K562 (cell line): ENCODE results near the gene EMD. TPM values are rescaled to one million over a fixed set of nuclear protein-coding genes. Genes with fewer than 3 reads are reported as not detected.

ENCODE experiments used
- EP300 ChIP-seq: IDR thresholded peaks from 2 replicates; pipeline ENCODE4 v1.6.1; 2012; ENCODE audit warnings: low read length, improper control_type of control experiment
- EP400 ChIP-seq: fragments of 450-650 bp; IDR thresholded peaks from 2 replicates; pipeline ENCODE4 v1.6.1; 2017; ENCODE audit warnings: antibody characterized with exemption, mild to moderate bottlenecking, moderate library complexity
- GATAD2A ChIP-seq: fragments of 450-650 bp; IDR thresholded peaks from 2 replicates; pipeline ENCODE4 v1.6.1; 2017
- HES1 ChIP-seq: fragments of 450-650 bp; IDR thresholded peaks from 2 replicates; pipeline ENCODE4 v1.6.1; 2016; ENCODE audit warnings: low read depth, mild to moderate bottlenecking, moderate library complexity
- HOXB6 ChIP-seq: fragments of 250-450 bp; sonication (Bioruptor Pico); IDR thresholded peaks from 2 replicates; pipeline ENCODE4 v1.5.1; 2022; ENCODE audit warnings: mild to moderate bottlenecking, borderline replicate concordance
- IRF1 ChIP-seq: sonication (generic); formaldehyde crosslinking; IDR thresholded peaks from 2 replicates; pipeline ENCODE4 v1.8.0; 2022; ENCODE audit warnings: missing genetic modification reagents, mild to moderate bottlenecking, borderline replicate concordance
- PHF21A ChIP-seq: fragments of 450-650 bp; IDR thresholded peaks from 2 replicates; pipeline ENCODE4 v1.6.1; 2017; ENCODE audit warnings: low read depth, borderline replicate concordance
- PHF8 ChIP-seq: fragments of 200-600 bp; sonication (generic); IDR thresholded peaks from 2 replicates; pipeline ENCODE4 v1.6.1; 2012; ENCODE audit warnings: mixed run types, mild to moderate bottlenecking, inconsistent platforms, low read length, moderate library complexity, borderline replicate concordance
- RBM14 ChIP-seq: fragments of 200-400 bp; formaldehyde crosslinking; IDR thresholded peaks from 2 replicates; pipeline ENCODE4 v1.6.1; 2018; ENCODE audit warnings: low read depth, mild to moderate bottlenecking, low read length, moderate library complexity, borderline replicate concordance; ENCODE audit not compliant: insufficient read depth
- RUNX1 ChIP-seq: sonication (generic); IDR thresholded peaks from 2 replicates; pipeline ENCODE4 v1.6.1; 2016; ENCODE audit warnings: antibody characterized with exemption, low read depth
- SMAD4 ChIP-seq: fragments of 250-450 bp; sonication (Bioruptor Pico); conservative IDR thresholded peaks from 2 replicates; pipeline ENCODE4 v1.8.0; 2021; ENCODE audit warnings: inconsistent platforms, mild to moderate bottlenecking, moderate library complexity
- SNRNP70 ChIP-seq: fragments of 200-400 bp; formaldehyde crosslinking; optimal IDR thresholded peaks from 2 replicates; pipeline ENCODE3; 2017; ENCODE audit warnings: low read depth, low read length
- SREBF2 ChIP-seq: sonication (generic); formaldehyde crosslinking; IDR thresholded peaks from 2 replicates; pipeline ENCODE4 v1.4.0; 2020; ENCODE audit warnings: mild to moderate bottlenecking, missing genetic modification reagents
- STAG1 ChIP-seq: sonication (generic); formaldehyde crosslinking; IDR thresholded peaks from 2 replicates; pipeline ENCODE4 v1.5.0; 2020; ENCODE audit warnings: missing genetic modification reagents, borderline replicate concordance
- SUPT5H ChIP-seq: fragments of 450-650 bp; IDR thresholded peaks from 2 replicates; pipeline ENCODE4 v1.6.1; 2016
- U2AF1 ChIP-seq: fragments of 200-400 bp; formaldehyde crosslinking; optimal IDR thresholded peaks from 2 replicates; pipeline ENCODE3; 2017; ENCODE audit warnings: mild to moderate bottlenecking, low read depth, low read length, moderate library complexity
- USF1 ChIP-seq: sonication (generic); formaldehyde crosslinking; IDR thresholded peaks from 2 replicates; pipeline ENCODE4 v1.9.0; 2022; ENCODE audit warnings: mild to moderate bottlenecking, missing genetic modification reagents
- ZEB2 ChIP-seq: fragments of 450-650 bp; IDR thresholded peaks from 2 replicates; pipeline ENCODE4 v1.6.1; 2016
- ZNF551 ChIP-seq: fragments of 250-450 bp; sonication (Bioruptor Pico); IDR thresholded peaks from 2 replicates; pipeline ENCODE4 v1.5.0; 2021; ENCODE audit warnings: mild to moderate bottlenecking, moderate library complexity
- ZNF696 ChIP-seq: fragments of 250-450 bp; sonication (Bioruptor Pico); conservative IDR thresholded peaks from 2 replicates; pipeline ENCODE4 v1.4.0; 2020; ENCODE audit warnings: mild to moderate bottlenecking, moderate library complexity
- ZNF717 ChIP-seq: fragments of 250-450 bp; sonication (Bioruptor Pico); IDR thresholded peaks from 2 replicates; pipeline ENCODE4 v1.5.0; 2021
- polyA plus RNA-seq, 8 experiments: library from polyadenylated mRNA; depleted of rRNA in 4 of 8; stranded (reverse) in 5 of 8; unstranded in 3 of 8; fragments of >200 nt; fragmentation: Nextera tagmentation in 2 of 8; fragmentation: Illumina TruSeq in 1 of 8; extraction: Ambion mirVana in 2 of 8; extraction: Trizol in 1 of 8; gene quantifications; 2 replicates each; pipeline versions ENCODE4 v1.2.1 to v1.2.3, GENCODE V29; 2011 to 2014; ENCODE audit warnings: inconsistent platforms in 1 of 8, missing spikeins in 1 of 8
- total RNA-seq, 7 experiments: library from RNA; depleted of rRNA in 6 of 7; stranded (reverse); fragments of >200 nt in 6 of 7; fragmentation: Illumina TruSeq in 2 of 7; extraction: Trizol in 2 of 7; gene quantifications; 2 replicates each; pipeline versions ENCODE4 v1.2.1 to v1.2.3, GENCODE V29; 2011 to 2021; ENCODE audit warnings: low replicate concordance in 1 of 7
- TF ChIP-seq, protein P1 (sequence below): fragments of 450-650 bp; IDR thresholded peaks from 2 replicates; pipeline ENCODE4 v1.7.1; 2018; ENCODE audit warnings: mild to moderate bottlenecking, low read depth; ENCODE audit not compliant: partially characterized antibody
- TF ChIP-seq, protein P2 (sequence below): fragments of 450-650 bp; IDR thresholded peaks from one replicate; pipeline ENCODE4 v1.6.1; 2018; ENCODE audit warnings: mild to moderate bottlenecking, moderate library complexity; ENCODE audit not compliant: partially characterized antibody

Gene EMD
- total and polyA plus RNA-seq, 9 of the 15 experiments (the other 6 are each of a cell fraction or from before 2014, with no cell fraction given), result 2.3 to 206 (median 61.9) TPM

DNA sequence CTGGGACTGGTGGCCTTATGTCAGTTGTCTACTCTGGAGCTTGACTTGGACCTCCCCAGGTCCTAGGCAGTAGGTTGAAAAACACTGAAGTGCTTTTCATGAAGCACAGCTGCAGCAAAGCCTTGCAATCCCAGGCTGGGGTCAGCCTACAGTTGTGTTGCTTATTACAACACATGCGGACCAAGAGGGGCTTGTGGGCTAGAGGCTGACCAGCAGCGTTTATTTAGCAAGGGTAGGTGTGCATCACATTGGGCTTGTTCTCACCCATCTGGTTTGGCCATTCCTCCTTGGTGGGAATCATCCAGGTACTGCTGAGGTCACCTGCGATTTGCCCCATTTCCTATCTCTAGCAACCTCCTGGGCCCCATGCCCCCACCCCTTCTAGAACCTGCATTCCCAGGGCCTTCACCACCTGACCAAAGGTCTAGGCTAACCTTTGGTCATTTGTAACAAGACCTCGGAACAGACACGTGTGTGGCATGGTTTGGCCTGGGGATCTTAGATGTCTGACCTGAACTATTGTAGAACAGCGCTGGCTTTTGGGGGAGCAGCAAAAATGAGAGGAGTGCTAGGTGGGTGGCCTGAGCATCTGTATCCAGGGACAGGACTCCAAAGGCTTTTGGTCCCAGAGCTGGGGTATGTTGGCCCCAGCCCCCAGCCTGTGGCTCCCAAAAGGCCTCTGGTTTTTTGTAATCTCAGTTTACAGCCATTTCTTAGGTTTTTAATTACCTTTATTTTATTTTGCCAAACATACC is 22.1 kb downstream of the EMD start (continued):
- TF ChIP-seq, protein P1, sequence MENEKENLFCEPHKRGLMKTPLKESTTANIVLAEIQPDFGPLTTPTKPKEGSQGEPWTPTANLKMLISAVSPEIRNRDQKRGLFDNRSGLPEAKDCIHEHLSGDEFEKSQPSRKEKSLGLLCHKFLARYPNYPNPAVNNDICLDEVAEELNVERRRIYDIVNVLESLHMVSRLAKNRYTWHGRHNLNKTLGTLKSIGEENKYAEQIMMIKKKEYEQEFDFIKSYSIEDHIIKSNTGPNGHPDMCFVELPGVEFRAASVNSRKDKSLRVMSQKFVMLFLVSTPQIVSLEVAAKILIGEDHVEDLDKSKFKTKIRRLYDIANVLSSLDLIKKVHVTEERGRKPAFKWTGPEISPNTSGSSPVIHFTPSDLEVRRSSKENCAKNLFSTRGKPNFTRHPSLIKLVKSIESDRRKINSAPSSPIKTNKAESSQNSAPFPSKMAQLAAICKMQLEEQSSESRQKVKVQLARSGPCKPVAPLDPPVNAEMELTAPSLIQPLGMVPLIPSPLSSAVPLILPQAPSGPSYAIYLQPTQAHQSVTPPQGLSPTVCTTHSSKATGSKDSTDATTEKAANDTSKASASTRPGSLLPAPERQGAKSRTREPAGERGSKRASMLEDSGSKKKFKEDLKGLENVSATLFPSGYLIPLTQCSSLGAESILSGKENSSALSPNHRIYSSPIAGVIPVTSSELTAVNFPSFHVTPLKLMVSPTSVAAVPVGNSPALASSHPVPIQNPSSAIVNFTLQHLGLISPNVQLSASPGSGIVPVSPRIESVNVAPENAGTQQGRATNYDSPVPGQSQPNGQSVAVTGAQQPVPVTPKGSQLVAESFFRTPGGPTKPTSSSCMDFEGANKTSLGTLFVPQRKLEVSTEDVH, result peak; percentile 83
- TF ChIP-seq EP300 (no peak), HES1 (no peak), ZNF696 (CRISPR knock-in tag) (no peak; the same call in 1 of the 2 replicates), U2AF1 (no peak), STAG1 (CRISPR knock-in tag) (no peak), ZNF717 (peak; percentile 66; the same call in 1 of the 2 replicates), SREBF2 (no peak), PHF21A (peak; percentile 52; the same call in 1 of the 2 replicates), ZNF551 (CRISPR knock-in tag) (peak; percentile 12; the same call in 1 of the 2 replicates), SUPT5H (peak; percentile 98), PHF8 (no peak), HOXB6 (CRISPR knock-in tag) (peak; percentile 23; the same call in 1 of the 2 replicates), SNRNP70 (peak; percentile 59), USF1 (CRISPR knock-in tag) (peak; percentile 49; the same call in 1 of the 2 replicates), IRF1 (CRISPR knock-in tag) (no peak), GATAD2A (no peak), ZEB2 (peak; percentile 32; the same call in 1 of the 2 replicates), RUNX1 (peak; percentile 65; the same call in 1 of the 2 replicates), EP400 (no peak), SMAD4 (no peak), RBM14 (no peak)
- TF ChIP-seq, protein P2, sequence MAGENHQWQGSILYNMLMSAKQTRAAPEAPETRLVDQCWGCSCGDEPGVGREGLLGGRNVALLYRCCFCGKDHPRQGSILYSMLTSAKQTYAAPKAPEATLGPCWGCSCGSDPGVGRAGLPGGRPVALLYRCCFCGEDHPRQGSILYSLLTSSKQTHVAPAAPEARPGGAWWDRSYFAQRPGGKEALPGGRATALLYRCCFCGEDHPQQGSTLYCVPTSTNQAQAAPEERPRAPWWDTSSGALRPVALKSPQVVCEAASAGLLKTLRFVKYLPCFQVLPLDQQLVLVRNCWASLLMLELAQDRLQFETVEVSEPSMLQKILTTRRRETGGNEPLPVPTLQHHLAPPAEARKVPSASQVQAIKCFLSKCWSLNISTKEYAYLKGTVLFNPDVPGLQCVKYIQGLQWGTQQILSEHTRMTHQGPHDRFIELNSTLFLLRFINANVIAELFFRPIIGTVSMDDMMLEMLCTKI, result no peak
